ENCODE results near the gene CDK3. TPM values are rescaled to one million over a fixed set of nuclear protein-coding genes. Genes with fewer than 3 reads are reported as not detected.

The CDK3 gene
- total and polyA plus RNA-seq, 9 of the 15 experiments (the other 6 are each of a cell fraction or from before 2014, with no cell fraction given), result 0.55 to 8.2 (median 4.7) TPM

- no peaks in the 10 kb centered on the region for H3K9me1 ChIP-seq (ENCODE audit: control insufficient read depth, insufficient read depth, low read length)
Observed at GRCh38 chr17:76033139-76033538, 32.5 kb downstream of the CDK3 start.

GRCh38 chr17:76034428-76035350, 34.0 kb downstream of the CDK3 start:
- Histone ChIP-seq H3K27me3 (ENCODE audit: control insufficient read depth in 2 of 2, insufficient read depth in 2 of 2, low read length in 2 of 2) (no peaks in the 10 kb centered on the region), H3K9ac (ENCODE audit: insufficient read depth in 1 of 2, low read depth in 2 of 2, low read length in 2 of 2) (no peak overlapping the region), H3K4me1 (replicated peaks in 1 of 2; ENCODE audit: control insufficient read depth in 2 of 2, insufficient read depth in 2 of 2, low read length in 2 of 2) (peaks cover 3 to 10% of the 10 kb centered on the region in 2 experiments), H2AFZ (ENCODE audit: low read depth, low read length) (no peak overlapping the region), H4K20me1 (replicated peaks; ENCODE audit: control insufficient read depth, insufficient read depth, low read length) (0 out of 2 replicates have a peak, but pooled peaks cover 4% of the 10 kb centered on the region), H3K4me2 (ENCODE audit: insufficient read depth, low read length) (no peak overlapping the region), H3K27ac (ENCODE audit: extremely low read depth, low read depth, low read length) (no peak overlapping the region), H3K9me3 (replicated peaks; ENCODE audit: control insufficient read depth, insufficient read depth, low read depth, low read length) (no peaks in the 10 kb centered on the region), H3K4me3 (no peak overlapping the region), H3K36me3 (ENCODE audit: control insufficient read depth, insufficient read depth, low read length) (peaks cover 20% of the 10 kb centered on the region; the same call in 2 of the 3 replicates), H3K79me2 (ENCODE audit: control insufficient read depth, insufficient read depth, low read length) (no peaks in the 10 kb centered on the region), H3K9me1 (ENCODE audit: control insufficient read depth, insufficient read depth, low read length) (no peaks in the 10 kb centered on the region)
- no TSS peak for BruUV-seq (replicated peaks)
- in situ Hi-C loops (cut with MboI), result no loop called here
- intact Hi-C loops (cut with micrococcal nuclease), result no loop called here
- TF ChIP-seq UBTF (IDR thresholded peaks at IDR 0.05; ENCODE audit: borderline replicate concordance in 1 of 2, low read depth in 2 of 2, low read length in 2 of 2) (no peak), FOXJ3 (CRISPR knock-in tag; IDR thresholded peaks at IDR 0.05) (no peak), FOXA3 (CRISPR knock-in tag; conservative IDR thresholded peaks at IDR 0.05 in 1 of 2, IDR thresholded peaks at IDR 0.05 in 1 of 2) (no peak), POLR2G (IDR thresholded peaks at IDR 0.05; ENCODE audit: low read depth, low read length) (no peak), SRSF3 (IDR thresholded peaks at IDR 0.05; ENCODE audit: insufficient read depth, low read length) (no peak), CXXC5 (CRISPR knock-in tag; IDR thresholded peaks at IDR 0.05) (no peak)
- no peak for ATAC-seq
- ChIA-PET CTCF (ENCODE audit: low intra/inter-chr PET ratio) (no interaction called here), POLR2A (interaction anchor here (0.7 kb wide), 1 partner anchor 13 kb away, joined by 4 read pairs; no protein-coding TSS in a partner anchor)
- 50% methylated on average over 13 of the region's 13 CpGs for WGBS (ENCODE audit: insufficient coverage, low coverage, missing lambda C conversion rate)
- FAIRE-seq, result no peak
- DNase-seq (ENCODE audit: extremely low read depth in 1 of 4, low spot score in 3 of 4), result no peak

More at GRCh38 chr17:76033139-76033538, 32.5 kb downstream of the CDK3 start:
- DNase-seq (ENCODE audit: extremely low read depth in 1 of 4, low spot score in 3 of 4) (no peak), ATAC-seq (no peak), FAIRE-seq (no peak)
- no peaks in the 10 kb centered on the region for H3K9me3 ChIP-seq (replicated peaks; ENCODE audit: control insufficient read depth, insufficient read depth, low read depth, low read length)
- H4K20me1 ChIP-seq (replicated peaks; ENCODE audit: control insufficient read depth, insufficient read depth, low read length), result no peaks in the 10 kb centered on the region
- in situ Hi-C loops (cut with MboI), result no loop called here
- CTCF ChIA-PET (ENCODE audit: low intra/inter-chr PET ratio), result no interaction called here
- peak; percentile 74 for TF ChIP-seq ZNF324 (CRISPR knock-in tag; IDR thresholded peaks at IDR 0.05)
- no peak for TF ChIP-seq NR2C2 (CRISPR knock-in tag; IDR thresholded peaks at IDR 0.05)
- no peak for TF ChIP-seq NR2C2 (tag; IDR thresholded peaks at IDR 0.05)
- no peak for TF ChIP-seq TRIM28 (IDR thresholded peaks at IDR 0.05)
- peaks cover 5% of the 10 kb centered on the region; the same call in 1 of the 3 replicates for H3K36me3 ChIP-seq (ENCODE audit: control insufficient read depth, insufficient read depth, low read length)
- peaks cover 8 to 19% of the 10 kb centered on the region in 2 experiments for H3K4me1 ChIP-seq (replicated peaks in 1 of 2; ENCODE audit: control insufficient read depth in 2 of 2, insufficient read depth in 2 of 2, low read length in 2 of 2)
- H3K27me3 ChIP-seq (ENCODE audit: control insufficient read depth in 2 of 2, insufficient read depth in 2 of 2, low read length in 2 of 2), result no peaks in the 10 kb centered on the region
- 69% methylated on average over 6 of the region's 6 CpGs for WGBS (ENCODE audit: insufficient coverage, low coverage, missing lambda C conversion rate)
- no peak overlapping the region for H2AFZ ChIP-seq (ENCODE audit: low read depth, low read length)
- H3K4me2 ChIP-seq (ENCODE audit: insufficient read depth, low read length), result no peak overlapping the region
- BruUV-seq (replicated peaks), result no TSS peak
- no peak overlapping the region for H3K4me3 ChIP-seq
- H3K27ac ChIP-seq (ENCODE audit: extremely low read depth, low read depth, low read length), result no peak overlapping the region
- intact Hi-C loops (cut with micrococcal nuclease), result no loop called here
- H3K79me2 ChIP-seq (ENCODE audit: control insufficient read depth, insufficient read depth, low read length), result no peaks in the 10 kb centered on the region
- POLR2A ChIA-PET, result interaction anchor here (0.6 to 0.7 kb wide), 2 partner anchors 241 to 246 kb away, joined by 3 read pairs; no protein-coding TSS in a partner anchor
- H3K9ac ChIP-seq (ENCODE audit: insufficient read depth in 1 of 2, low read depth in 2 of 2, low read length in 2 of 2), result no peak overlapping the region

All from K562 (cell line).